Activated T-cell treated with anti-CD3 and anti-CD28 coated beads, Interleukin-2, amount 50 U/mL, for 72 hours (primary cell): ENCODE data around the gene VRK2. TPM values are rescaled to one million over a fixed set of nuclear protein-coding genes. Genes with fewer than 3 reads are reported as not detected.

Experiments
- ATAC-seq, 2 donors: fragments of 150-1000 bp; cut with Tn5 transposase; replicated peaks in 1 of 2; 2 replicates each; pipeline ENCODE4 v1.10.0; 2021; ENCODE audit warnings: moderate library complexity in 2 of 2, mild to moderate bottlenecking in 1 of 2
- DNase-seq, 2 donors: peaks; one replicate each; pipeline ENCODE4 v3.0.0; 2021 to 2022; ENCODE audit warnings: mixed read lengths in 1 of 2
- H3K27ac Mint-ChIP-seq: one replicate; pipeline ENCODE4 v1.8.0; 2022; ENCODE audit warnings: mild to moderate bottlenecking, moderate library complexity, mixed read lengths
- H3K27me3 Mint-ChIP-seq: one replicate; pipeline ENCODE4 v1.8.0; 2022; ENCODE audit warnings: low read depth, mixed read lengths
- H3K36me3 Mint-ChIP-seq, 2 donors: one replicate each; pipeline ENCODE4 v1.8.0; 2022; ENCODE audit warnings: mixed read lengths in 2 of 2, mild to moderate bottlenecking in 1 of 2; ENCODE audit not compliant: insufficient read depth in 2 of 2
- H3K4me1 Mint-ChIP-seq: one replicate; pipeline ENCODE4 v1.8.0; 2022; ENCODE audit warnings: low read depth, mixed read lengths
- H3K4me3 Mint-ChIP-seq, 2 donors: one replicate each; pipeline ENCODE4 v1.8.0; 2022; ENCODE audit warnings: mild to moderate bottlenecking in 2 of 2, mixed read lengths in 2 of 2, moderate library complexity in 2 of 2
- H3K9me3 Mint-ChIP-seq, 2 donors: one replicate each; pipeline ENCODE4 v1.8.0; 2022; ENCODE audit warnings: mixed read lengths in 2 of 2
- total RNA-seq, 2 donors: library from RNA; stranded (reverse); gene quantifications; one replicate each; pipeline ENCODE4 v1.2.3, GENCODE V29; 2022

Gene VRK2
- total RNA-seq, 2 donors from 2014 or later = 22.9 to 24.5 TPM

DNA sequence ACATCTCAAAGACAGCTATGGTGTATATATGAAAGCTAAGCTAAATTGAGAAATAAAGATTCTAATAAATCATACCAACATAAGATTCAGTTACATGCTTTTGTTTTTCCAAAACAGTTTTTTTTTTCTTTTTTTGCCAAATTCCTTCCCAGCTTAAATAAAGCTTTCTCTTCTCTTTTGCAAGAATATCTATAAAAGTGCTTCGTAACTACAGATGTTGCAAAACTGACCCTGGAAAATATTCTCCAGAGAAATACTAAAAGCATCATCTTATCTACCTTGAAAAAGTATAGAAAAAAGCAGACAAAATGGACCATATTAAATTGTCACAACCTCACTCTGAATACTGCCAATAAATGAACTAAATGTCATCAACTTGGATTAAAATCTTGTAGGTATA is 155.8 kb downstream of the VRK2 start:
- Mint-ChIP-seq H3K27me3 (no peaks in the 10 kb centered on the region), H3K4me1 (no peaks in the 10 kb centered on the region), H3K36me3 (peaks cover 0 to 1% of the 10 kb centered on the region in 2 donors), H3K9me3 (no peaks in the 10 kb centered on the region), H3K4me3 (no peak overlapping the region), H3K27ac (no peak overlapping the region)
- DNase-seq (no peak), ATAC-seq (no peak)

- Mint-ChIP-seq H3K27ac (no peak overlapping the region), H3K4me1 (no peaks in the 10 kb centered on the region), H3K9me3 (no peaks in the 10 kb centered on the region), H3K36me3 (peaks cover 0 to 1% of the 10 kb centered on the region in 2 donors), H3K27me3 (no peaks in the 10 kb centered on the region), H3K4me3 (no peak overlapping the region)
- ATAC-seq = no peak
- DNase-seq = no peak
These were observed 156.4 kb downstream of the VRK2 start for GRCh38 chr2:58203018-58203417.

DNA sequence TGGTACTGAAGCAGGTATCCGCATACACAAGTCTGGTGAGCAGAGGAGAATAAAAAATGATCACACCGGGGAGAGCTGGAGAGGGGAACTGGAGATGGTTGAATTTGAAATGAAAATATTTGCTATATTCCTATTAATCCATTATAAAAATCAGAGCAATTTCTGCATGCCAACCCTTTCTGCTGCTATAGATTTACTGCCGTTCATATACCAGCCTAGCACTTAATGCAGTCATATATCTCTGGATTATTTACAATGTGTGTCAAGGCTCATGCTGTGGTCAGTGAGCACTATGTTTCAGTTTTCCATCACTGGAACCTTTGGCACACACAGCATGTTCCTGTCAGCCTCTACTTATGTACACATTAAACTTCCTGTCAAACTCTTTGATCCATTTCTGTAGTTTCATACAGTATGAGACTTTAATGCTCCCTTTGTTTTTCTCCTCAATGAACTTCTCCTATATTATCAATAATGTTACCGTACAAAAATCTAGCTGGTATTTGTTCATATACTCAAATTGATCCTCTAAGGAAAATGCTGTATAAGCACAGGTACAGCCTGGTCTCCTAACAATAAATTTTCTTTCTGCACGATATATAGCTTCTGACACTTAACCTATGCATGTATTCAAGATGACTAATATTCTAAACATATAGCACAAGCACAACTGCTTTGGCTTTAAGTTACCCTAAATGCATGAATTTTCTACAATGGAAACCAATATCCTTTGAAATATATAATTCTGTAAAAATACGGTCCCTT is 157.8 kb downstream of the VRK2 start:
- no peaks in the 10 kb centered on the region for H3K27me3 Mint-ChIP-seq
- H3K27ac Mint-ChIP-seq = no peak overlapping the region
- H3K9me3 Mint-ChIP-seq = no peaks in the 10 kb centered on the region
- H3K36me3 Mint-ChIP-seq = peaks cover 0 to 1% of the 10 kb centered on the region in 2 donors
- ATAC-seq = no peak
- no peak overlapping the region for H3K4me3 Mint-ChIP-seq
- DNase-seq = no peak
- H3K4me1 Mint-ChIP-seq = no peaks in the 10 kb centered on the region

DNA sequence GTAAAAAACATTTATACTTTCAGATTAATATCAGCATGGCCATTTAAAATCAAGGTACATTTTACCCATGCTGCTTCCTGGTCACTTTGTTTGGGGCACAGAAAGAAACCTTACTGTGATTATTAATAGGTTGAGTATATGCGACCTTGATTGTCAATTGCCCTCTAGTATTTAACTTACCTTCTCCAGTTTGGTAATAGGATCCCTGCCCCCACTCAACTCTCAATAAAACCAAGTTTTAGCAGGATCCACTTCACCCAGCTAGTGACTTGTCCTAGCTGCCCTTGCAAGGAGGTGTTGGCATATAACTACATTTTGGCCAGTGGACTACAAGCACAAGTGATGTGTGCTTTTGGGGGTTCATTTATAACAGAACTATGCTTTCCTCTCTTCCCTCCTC is 160.2 kb downstream of the VRK2 start:
- H3K4me3 Mint-ChIP-seq = no peak overlapping the region
- H3K27ac Mint-ChIP-seq = no peak overlapping the region
- H3K9me3 Mint-ChIP-seq = peaks cover 3% of the 10 kb centered on the region in 2 donors
- DNase-seq (no peak), ATAC-seq (no peak)
- H3K4me1 Mint-ChIP-seq = no peaks in the 10 kb centered on the region
- no peaks in the 10 kb centered on the region for H3K27me3 Mint-ChIP-seq
- peaks cover 5 to 8% of the 10 kb centered on the region in 2 donors for H3K36me3 Mint-ChIP-seq

DNA sequence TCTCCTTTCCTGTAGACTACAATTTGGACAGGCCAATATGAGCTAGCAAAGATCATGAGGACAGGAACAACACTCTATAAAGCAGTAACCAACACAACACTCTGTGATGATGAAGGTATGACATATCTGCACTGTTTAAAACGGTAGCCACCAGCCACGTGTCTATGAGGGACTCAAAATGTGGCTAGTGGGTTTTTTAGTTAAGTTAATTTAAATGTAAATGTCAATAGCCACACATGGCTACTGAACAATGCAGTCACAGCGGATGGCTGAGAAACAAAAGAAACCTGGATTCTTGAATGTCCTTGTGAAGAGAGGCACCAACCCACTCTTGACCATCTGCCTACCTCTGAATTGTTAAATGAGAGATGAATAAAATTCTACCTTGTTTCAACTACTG is 160.6 kb downstream of the VRK2 start:
- no peaks in the 10 kb centered on the region for H3K27me3 Mint-ChIP-seq
- DNase-seq (no peak), ATAC-seq (no peak)
- no peak overlapping the region for H3K27ac Mint-ChIP-seq
- H3K9me3 Mint-ChIP-seq = peaks cover 6% of the 10 kb centered on the region in 2 donors
- peaks cover 8 to 12% of the 10 kb centered on the region in 2 donors for H3K36me3 Mint-ChIP-seq
- H3K4me1 Mint-ChIP-seq = no peaks in the 10 kb centered on the region
- no peak overlapping the region for H3K4me3 Mint-ChIP-seq

Other genes with a start within 250 kb of the VRK2 start
- 10 to 100 TPM in 1 of 2 donors, 1 to 10 TPM in 1; 8.9 to 13.2 TPM for gene FANCL, start 194.5 kb downstream of the VRK2 start, total RNA-seq